GM10266 (cell line): ENCODE results near the gene TOE1.
A peak's percentile ranks its signal among the peaks of the same experiment; 100 is the strongest.

ENCODE experiments used
- DNase-seq: peaks from one replicate; pipeline ENCODE4 v3.0.0; 2012; ENCODE audit errors: extremely low spot score
- TF ChIP-seq, protein P1 (sequence below): IDR thresholded peaks from 2 replicates; pipeline ENCODE4 v1.5.1; 2012; ENCODE audit warnings: mild to moderate bottlenecking, low read depth; ENCODE audit not compliant: control insufficient read depth, insufficient read depth; ENCODE audit errors: missing control alignments

TOE1 gene

GRCh38 chr1:45334308-45335245 is 5.4 kb upstream of the TOE1 start:
- no peak for DNase-seq
- TF ChIP-seq, protein P1, sequence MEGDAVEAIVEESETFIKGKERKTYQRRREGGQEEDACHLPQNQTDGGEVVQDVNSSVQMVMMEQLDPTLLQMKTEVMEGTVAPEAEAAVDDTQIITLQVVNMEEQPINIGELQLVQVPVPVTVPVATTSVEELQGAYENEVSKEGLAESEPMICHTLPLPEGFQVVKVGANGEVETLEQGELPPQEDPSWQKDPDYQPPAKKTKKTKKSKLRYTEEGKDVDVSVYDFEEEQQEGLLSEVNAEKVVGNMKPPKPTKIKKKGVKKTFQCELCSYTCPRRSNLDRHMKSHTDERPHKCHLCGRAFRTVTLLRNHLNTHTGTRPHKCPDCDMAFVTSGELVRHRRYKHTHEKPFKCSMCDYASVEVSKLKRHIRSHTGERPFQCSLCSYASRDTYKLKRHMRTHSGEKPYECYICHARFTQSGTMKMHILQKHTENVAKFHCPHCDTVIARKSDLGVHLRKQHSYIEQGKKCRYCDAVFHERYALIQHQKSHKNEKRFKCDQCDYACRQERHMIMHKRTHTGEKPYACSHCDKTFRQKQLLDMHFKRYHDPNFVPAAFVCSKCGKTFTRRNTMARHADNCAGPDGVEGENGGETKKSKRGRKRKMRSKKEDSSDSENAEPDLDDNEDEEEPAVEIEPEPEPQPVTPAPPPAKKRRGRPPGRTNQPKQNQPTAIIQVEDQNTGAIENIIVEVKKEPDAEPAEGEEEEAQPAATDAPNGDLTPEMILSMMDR: no peak

- no peak for DNase-seq
Observed at GRCh38 chr1:45335855-45336324, 4.1 kb upstream of the TOE1 start.

DNA sequence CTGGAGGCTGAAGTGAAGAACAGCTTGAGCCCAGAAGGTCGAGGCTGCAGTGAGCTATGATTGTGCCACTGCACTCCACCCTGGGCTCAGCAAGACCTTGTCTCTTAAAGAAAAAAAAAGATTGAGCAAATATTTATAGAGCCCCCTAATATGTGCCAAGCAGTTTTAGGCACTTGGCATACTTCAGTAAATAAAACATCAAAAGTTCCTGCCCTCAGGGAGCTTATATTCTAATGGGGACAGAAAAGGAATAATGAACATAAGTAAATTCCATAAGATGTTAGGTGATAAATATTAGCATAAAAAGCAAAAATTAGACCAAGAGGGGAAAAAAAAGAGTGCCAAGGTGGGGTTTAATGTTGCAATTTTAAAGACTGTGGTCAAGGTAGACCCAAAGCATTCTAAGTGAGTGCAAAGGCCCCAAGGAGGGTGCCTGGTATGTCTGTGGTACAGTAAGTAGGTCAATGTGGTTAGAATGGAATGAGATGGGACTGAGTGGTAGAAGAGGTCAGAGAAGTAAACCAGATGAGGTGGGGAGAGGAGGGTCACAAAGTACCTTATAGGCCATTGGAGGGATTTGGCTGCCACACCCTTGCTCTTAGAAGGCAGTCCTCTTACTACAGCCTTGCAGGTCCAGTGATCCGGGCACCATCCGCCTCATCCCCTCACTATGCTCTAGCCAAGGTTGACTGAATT is 2.2 kb upstream of the TOE1 start:
- TF ChIP-seq, protein P1: no peak
- DNase-seq: no peak

More at GRCh38 chr1:45335855-45336324, 4.1 kb upstream of the TOE1 start:
- TF ChIP-seq, protein P1: no peak

- DNase-seq: peak; percentile 26
- TF ChIP-seq, protein P1: no peak
Observed at GRCh38 chr1:45340816-45341466, 971 bp downstream of the TOE1 start.

- no peak for DNase-seq
- TF ChIP-seq, protein P1: no peak
Observed at GRCh38 chr1:45344499-45344898, 4.5 kb downstream of the TOE1 start.

DNA sequence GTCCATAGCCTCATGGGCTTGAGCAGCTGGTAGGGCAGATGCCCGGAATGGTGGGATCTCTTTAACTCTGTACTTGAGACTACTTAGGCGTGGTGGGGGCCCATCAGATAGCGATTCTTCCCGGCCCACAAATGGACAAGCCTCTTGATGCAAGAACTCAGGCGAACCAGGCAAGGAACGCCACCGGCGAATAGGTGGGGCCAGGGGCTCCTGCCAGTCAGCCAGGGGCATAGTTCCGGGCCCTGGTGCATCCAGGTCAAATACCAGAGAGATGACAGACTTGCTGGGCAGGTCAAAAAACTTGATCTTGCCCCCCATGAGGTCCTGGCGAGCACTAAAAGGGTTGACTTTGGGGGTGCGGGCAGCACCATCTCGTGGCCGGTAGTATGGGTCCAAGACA is 5.0 kb downstream of the TOE1 start:
- DNase-seq: no peak
- TF ChIP-seq, protein P1: no peak
